HuH-7.5 (cell line): ENCODE results near the gene HMGCLL1.

Experiments used
- DNase-seq: peaks from one replicate; pipeline ENCODE4 v3.0.0; 2011; ENCODE audit warnings: low spot score

HMGCLL1 gene

DNA sequence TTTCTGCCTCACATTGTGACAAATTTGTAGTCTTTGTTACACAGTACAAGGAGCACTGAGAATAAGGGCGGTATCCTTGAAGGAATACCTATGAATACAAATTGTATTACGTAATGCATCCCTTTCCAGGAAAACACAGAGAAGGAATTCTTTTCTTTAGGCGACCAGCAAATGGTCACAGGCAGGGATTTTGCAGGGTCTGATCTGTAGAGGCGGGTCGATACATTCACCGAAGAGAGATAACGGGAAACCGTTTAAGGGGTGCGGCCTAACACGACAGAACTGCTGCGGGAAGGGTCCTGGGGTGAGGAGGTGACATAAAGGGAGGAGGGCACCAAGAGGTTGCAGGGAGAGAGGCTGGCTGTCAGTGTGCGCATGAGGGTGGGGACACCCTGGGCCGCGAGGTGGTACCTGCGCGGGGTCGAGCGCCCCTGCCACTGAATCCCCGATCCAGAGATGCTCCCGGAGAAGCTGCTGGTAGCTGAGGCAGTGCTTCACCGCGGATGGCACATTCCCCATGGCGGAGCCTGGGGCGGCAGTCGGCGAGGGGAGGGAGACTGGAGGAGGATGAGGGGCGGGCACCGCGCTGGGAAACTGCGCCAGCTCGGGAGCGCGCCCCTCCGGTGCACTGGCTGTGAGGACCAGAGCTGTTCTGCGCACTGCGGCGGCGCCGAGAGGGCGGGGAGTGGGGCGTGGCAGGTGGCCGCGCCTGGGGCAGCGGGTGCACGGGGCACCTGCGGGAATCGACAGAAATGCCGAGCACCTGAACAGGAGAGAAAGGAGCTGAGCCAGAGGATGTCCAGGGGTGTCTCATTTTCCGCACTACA is at the start of gene HMGCLL1:
Gene HMGCLL1 (minus strand): TSS at position 656 of the 827 bp plus-strand sequence. CDS start 137 bp downstream, at position 519.
- peak; percentile 9 for DNase-seq

DNA sequence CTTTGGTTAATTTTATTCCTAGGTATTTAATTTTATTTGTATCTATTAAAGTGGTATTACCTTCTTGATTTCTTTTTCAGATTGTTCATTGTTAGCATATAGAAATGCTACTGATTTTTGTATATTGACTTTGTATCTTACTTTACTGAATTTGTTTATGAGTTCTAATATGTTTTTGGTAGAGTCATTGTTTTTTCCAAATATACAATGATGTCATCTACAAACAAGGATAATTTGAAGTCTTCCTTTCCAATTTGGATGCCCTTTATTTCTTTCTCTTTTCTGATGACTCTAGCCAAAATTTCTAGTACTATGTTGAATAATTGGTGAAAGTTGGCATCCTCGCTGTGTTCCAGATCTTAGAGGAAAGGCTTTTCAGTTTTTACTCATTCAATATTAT is 43.0 kb upstream of the HMGCLL1 start:
- DNase-seq, result no peak

DNA sequence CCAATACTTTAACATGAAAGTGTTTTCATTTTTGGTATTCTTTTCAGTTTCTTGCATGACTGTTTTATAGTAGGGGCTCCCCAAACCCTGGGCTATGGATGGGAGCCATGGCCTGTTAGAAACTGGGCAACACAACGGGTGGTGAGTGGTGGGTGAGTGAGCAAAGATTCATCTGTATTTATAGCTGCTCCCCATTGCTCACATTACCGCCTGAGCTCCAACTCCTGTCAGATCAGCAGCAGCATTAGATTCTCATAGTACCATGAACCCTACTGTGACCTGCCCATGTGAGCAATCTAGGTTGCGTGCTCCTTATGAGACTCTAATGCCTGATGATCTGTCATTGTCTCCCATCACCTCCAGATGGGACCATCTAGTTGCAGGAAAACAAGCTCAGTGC is 42.3 kb upstream of the HMGCLL1 start:
- no peak for DNase-seq

DNA sequence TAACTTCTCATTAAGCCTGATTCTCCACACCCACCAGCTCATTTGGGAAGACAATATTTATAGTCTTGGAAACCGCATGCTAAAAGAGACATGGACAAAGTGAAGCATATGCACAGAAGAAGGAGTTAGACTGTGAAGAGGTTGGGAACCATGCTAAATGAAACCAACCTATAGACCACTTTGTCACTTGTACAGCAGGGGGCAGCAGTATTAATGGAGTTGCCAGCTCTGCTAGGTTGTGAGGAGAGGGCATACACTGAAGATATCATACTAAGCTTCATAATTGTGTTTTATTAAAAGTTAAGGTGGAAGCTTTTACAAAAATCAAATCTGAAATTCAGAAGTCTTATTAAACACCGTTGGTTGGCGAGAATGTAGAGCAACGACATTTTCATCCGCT is 38.3 kb upstream of the HMGCLL1 start:
- no peak for DNase-seq

DNA sequence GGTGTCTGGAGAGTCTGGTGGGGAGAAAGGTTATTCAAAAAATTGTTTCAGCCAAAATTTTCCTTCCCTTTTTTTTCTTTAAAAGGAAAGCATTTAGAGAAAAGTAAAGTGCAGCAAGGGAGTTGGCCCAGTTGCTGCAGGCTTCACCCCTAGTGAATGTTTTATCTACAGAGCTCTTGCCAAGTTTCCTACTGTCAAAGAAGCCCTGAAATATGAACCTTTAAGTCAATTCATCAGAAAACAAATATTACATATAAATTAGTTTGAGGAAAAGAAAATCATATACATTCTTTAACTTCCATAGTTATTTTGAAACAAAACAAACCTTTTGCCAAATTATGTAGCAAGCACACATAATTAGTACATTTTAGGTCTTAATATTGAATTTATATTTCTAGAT is 25.0 kb upstream of the HMGCLL1 start:
- DNase-seq, result no peak

DNA sequence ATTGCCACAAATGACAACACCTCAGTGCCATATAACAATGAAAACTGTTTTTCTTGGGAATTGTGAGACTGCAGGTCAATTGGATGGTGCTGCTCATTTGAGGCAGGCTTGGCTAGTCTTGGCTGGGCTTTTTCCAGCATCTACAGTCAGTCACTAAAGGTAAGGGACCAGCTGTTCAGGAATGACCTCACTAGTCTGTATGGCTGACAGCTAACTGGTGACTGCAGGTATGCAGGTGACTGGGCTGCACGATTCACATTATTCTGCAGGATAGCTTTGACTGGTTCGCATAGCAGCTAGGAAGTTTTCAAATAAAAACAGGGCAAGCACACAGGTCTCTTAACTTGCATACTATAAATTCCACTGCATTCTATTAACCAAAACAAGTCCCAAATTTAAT is 22.1 kb upstream of the HMGCLL1 start:
- no peak for DNase-seq

DNA sequence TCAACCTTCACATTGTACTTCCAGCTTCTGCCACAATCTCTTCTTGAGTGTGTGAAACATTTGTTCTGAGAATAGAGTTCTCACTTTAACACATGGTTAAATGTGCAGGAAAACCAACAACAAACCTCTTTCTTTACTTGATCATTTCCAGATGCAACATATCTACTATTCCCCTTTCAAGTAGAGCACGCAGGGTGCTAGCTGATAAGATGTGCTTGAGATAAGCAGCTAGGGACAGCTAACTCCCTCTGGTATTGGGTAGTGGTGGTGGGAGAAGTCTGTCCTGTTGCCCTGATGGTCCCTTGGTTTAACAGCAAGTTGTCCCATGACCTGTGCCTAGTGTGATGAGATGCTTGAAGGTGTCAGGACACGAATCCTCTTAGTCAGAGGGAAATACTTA is 15.4 kb upstream of the HMGCLL1 start:
- DNase-seq, result no peak

DNA sequence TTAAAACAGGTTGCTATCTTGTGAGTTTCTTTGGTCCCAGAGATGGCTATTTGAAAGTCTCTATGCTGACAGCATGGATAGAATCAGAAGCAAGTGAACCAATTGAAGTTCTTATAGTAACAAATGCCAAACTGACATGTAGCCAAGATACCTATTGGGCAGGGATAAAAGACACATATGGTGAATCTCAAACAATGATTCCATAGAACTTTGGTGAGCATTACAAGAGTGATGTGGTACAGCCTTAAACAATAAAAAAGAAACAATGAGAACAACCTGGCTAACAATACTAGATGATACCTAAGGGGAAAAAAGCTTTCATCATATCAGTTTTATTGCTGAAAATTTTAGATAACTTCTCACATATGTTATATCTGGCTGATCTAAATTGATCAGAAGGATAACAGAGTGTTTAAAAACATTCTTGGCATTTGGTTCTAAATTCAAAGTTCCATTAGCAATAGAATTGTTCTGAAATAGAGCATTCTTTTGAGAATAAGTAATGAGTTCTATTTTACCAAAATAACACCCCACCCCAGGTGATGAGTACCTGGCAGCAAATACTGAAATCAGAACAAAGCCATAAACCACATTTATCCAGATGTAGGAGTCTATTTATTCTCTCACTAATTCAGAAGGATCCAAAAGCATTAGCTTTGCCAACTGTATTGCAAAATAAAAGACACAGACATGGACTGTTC is 5.8 kb upstream of the HMGCLL1 start:
- DNase-seq, result no peak

DNA sequence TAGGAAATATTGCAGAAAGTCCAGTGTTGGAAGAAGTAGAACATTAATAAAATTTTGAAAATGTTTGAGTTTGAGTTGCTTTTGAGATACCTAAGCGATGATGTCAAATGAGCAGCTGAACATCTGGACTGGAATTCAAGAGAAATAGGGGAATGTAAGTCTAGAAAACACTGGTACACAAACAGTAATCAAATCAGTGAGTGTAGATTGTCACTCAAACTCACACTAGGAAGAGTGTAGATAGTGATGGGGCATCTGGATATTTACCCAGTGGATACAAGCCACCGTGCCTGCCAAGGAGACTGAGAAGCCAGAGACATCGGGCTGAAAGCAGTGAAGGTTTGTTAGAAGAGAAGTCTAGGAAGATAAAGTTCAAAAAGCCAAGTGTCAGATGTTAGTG is 2.2 kb downstream of the HMGCLL1 start:
- DNase-seq, result no peak

DNA sequence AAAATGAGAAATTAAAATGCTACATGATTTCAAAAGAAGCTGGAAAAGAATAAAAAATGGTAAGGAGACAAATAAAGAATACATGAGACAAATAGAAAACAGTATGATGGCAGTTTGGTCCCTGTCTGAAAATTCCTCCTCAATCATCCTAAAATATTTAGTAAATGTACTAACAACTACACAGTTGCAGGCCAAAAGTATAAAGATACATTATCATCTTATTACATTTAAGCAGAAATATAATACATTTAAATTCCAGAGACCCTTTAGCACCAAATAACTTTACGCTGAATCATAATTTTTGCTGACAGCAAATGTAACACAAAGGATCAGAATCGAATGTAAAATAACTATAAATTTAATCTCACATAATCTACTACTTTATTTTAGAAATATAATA is 4.4 kb downstream of the HMGCLL1 start:
- DNase-seq, result no peak

DNA sequence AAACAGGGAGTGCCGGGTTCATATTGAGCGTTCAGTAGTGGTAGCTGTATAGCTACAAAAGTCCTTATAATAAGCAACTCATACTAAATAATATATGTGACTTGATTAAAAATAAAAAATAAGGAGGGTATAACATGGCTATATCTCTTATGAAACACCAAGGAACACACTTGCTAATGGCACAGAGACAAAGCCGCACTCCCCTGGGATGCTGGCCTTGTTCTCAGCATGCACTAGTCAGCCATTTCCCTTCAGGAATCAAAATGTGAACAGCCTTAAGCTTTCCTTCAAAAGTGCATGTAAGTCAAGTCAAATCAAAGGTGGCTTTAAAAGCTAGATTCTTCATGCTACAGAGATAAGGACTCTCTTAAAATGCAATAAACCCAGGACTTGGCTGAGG is 9.4 kb downstream of the HMGCLL1 start:
- no peak for DNase-seq

DNA sequence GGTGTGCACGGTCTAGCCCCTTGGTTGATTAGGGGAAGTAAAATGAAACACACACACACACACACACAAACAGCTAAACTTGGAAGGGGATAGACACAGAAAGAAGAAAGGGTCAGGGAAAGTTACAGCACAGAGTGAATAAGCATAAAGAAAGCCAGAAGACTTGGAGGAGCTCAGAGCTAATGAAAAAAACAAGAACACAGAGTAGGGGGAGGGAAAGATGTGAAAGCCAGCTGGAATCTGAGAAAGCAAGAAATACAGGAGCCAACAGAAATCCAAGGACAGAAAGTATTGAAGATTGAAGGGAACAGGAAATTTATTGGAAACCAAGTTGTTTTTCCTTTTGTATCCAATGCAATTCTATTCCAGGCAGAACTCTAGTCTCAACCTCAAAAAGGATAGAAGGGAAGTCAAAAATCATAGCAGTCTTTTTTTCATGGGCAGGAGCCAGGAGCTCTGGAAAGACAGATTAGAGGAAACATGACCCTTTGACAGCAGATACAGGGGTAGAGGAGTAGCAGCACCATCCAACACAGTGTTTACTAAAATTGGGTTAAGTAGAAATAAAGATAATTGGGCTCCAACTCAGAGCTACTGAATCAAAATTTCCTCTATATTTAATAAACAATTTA is 10.1 kb downstream of the HMGCLL1 start:
- DNase-seq, result no peak

DNA sequence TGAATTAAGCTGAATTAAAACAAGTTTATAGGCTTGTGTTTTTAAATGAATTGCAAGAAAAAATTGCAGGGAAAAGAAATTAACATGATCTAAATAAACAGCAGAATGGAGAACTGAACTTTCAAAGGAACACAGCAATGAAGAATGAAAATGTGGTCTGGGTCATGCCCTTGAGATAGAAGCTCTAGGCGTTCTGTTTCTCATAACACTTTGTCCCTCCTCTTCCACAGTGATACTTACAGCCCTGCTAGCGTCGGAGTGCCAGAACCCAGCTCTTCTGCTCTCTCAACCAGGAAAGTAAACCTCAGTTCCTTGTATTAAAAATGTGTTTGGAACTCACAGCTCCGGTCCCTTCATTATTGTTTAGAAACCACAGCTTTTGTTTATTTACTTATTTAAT is 11.4 kb downstream of the HMGCLL1 start:
- no peak for DNase-seq

DNA sequence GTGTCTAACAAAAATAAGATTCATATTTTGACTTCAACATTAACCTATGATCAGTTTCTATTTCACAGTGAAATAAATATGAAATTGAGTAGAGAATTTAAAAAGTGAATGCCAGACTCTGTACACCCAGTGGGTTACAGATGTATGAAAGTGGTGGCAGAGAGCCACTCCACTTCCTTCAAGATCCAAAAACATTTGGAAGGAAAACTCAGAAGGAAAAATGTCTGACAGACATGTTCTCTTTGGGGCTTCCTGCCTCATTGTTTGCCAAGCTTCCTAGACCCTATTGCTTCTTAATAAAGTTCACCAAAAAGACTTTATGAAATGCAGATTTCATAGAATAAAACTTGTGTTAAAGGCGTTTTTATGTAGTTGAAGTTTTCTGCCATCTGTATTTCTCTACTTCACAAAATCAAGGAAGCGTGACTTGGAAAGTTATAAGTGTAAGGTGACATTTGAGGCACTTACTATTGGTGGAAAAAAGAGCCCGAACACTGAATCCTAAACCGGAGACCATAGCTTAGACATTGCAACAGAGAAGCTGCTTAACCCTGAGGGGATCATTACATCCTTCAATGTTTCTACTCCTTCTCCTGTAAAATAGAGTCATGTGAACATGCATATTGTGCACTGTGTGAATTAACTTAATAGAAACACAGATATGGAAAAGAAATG is 12.8 kb downstream of the HMGCLL1 start:
- no peak for DNase-seq

DNA sequence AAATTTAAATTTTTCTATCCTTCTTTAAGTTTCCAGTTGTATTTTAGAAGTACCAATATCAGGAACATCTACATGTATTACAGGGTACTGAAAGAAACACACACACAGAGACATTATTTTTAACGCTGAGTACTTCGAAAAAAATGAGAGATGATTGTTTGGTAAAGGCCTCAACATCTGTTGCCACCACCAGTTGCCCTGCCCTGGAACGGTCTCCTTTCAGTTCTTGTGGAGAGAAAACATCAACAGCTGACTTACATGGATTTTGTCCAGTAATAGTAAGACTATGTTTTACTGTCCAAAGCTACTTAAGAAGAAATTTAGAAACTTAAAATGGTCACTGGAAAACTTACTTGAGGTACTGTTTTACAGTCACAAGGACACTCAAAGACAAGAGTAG is 16.7 kb downstream of the HMGCLL1 start:
- DNase-seq, result no peak

DNA sequence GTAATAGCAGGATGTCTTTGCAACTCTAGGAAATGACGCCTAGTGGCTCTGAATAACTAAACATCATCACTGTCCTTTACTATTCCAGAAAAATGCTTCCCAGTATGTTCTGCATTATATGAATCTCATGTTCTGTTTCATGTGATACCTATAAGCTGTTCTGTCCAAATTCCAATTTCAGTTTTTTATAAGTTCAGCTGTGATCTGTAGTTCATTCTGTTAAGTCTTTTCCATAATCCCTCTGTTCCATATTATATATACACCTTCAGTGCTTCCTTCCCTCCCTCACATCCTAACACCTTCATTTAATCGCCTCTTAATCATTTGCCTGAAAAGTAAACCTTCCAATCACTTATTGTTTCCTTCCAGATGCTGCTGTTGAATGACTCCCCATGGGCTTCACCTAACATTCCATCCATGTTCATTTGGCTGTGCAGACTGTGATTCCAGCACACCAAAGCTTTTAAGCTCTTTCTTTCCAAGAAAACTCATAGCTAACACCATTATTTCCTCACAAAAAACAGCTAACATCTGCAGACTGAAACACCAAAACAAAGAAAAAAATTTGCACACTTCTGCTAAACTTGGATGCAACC is 18.6 kb downstream of the HMGCLL1 start:
- DNase-seq, result no peak

DNA sequence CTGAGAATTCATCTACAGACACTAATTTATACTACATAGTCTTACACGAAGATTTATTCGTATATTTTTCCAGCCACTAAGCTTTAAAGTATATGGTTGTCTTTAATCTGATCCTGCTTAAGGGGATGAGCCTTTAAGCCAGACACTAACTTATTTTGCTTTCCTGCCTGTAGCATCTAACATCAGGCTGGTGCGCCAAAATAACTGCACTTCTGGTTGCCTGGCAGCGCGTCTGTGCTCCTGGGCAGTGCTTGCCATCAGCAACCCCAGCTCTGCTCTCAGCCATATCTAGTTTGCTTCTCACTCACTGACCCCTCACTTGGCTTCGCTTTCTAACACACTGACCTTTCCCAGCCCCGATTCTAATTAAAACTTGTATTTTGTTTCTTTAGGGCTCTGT is 21.8 kb downstream of the HMGCLL1 start:
- DNase-seq, result no peak

DNA sequence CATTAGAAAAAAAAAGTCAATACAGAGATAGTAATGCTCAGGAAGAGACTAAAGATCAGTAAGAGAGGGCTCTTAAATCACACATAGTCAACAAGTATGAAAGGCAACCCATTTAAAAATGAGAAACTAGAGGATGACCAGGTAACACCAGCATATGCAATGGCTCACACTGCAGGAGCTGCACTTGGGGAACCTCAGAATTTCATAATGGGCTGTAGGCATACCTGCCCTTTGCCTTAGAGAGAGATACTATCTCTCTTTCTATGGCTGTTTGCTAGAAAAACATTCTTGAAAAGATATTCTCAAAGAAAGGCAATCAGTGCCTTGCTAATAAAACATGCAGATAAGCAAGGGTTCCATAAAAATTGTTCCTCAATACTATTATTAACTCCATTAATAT is 33.2 kb downstream of the HMGCLL1 start:
- no peak for DNase-seq

DNA sequence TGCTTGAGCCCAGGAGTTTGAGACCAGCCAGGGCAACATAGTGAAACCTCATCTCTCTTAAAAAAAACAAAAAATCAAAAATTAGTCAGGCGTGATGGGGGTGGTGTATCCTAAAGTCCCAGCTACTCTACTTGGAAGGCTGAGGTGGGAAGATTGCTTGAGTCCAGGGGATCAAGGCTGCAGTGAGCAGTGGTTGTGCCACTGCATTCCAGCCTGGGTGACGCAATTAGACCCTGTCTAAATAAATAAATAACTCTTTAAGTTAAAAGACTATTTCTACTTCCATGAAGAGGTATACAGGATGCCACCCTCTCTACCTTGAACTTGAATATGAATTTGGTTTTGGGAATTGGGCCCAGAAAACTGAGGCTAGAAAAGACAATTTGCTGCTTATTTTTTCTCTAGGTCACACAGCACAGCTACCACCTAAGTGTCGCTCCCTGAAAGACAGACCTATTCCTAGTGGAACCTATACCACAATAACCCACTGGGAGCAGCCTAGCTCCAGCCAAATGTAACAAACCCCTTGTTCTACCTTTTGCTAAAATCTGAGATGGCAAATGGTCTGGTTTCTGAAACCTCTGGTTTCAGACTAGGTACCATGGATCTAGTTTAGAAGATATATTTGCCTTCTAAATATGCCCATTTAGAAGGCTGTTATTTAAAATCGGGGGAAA is 35.2 kb downstream of the HMGCLL1 start:
- no peak for DNase-seq

DNA sequence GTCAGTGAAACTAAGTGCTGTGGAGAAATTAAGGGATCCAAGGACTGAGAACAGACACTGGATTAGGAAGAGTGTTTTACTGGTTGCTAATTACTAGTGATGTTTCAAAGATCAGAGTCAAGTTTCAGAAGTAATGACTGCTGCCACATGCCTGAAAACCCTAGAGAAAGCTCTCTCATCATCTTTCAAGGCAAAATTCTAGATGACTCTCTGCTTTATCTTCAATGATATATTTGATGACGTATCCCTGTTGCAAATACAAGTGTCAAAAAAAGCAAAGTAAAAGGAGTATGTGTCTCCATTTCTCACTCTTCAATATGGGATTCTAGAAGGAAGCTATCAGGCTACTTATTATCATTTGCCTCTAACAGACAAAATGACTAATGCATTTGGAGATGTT is 38.0 kb downstream of the HMGCLL1 start:
- no peak for DNase-seq

DNA sequence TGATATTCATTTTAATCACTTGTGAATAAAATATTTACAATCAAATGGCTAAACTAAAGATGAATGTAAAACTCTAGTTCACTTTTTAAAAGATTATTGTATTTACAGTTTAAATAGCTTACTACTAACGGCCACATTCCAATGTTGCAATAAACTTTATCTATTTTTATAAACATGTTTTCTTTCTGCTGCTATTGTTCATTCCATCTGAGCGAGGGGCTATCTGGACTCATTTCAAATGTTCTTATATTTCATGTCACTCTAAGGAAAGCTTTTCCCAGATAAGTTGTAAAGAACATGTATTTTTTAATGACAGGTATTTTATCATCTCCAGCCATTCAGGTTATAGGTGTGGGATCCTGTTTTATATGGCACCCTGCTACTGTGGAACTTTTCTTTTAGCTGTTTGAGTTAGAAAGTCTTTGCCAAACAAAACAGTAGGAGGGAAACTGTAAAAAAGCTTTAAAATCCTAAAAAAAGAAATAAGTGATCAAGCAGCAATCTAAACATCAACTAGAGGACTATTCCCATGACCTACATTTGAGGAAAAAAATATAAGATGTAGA is 42.5 kb downstream of the HMGCLL1 start:
- DNase-seq, result no peak
